ENCODE measurements around the gene TOP1. TPM values are rescaled to one million over a fixed set of nuclear protein-coding genes. Genes with fewer than 3 reads are reported as not detected.

Gene TOP1
- total RNA-seq, 1 donor from 2014 or later, result 84.6 TPM

DNA sequence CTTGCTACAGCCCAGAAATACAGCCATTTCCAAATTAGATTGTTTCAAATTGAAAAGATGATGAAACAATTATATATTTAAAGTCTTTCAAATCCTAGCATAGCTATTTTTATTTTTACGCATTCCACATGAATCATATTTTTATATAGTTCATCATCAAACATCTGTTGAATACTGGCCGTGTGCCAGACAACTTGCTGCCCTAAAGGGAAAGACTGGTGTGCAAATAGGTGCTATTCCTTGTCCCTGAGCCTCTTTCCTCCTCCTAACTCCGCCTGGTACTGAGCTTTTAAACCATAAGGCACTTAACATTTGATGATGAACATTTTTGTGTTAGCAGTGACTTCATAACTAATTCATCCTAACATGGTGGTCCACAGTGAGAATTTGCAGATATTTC is 90.0 kb downstream of the TOP1 start:
- Mint-ChIP-seq H3K27ac (no peak overlapping the region), H3K36me3 (peaks cover 44% of the 10 kb centered on the region), H3K9me3 (no peaks in the 10 kb centered on the region), H3K27me3 (no peaks in the 10 kb centered on the region), H3K4me1 (ENCODE audit: unreplicated experiment) (no peaks in the 10 kb centered on the region), H3K4me3 (no peak overlapping the region)
- no peak for TF ChIP-seq CTCF (conservative IDR thresholded peaks at IDR 0.05)
- DNase-seq (ENCODE audit: extremely low spot score, unreplicated experiment), result no peak

- Mint-ChIP-seq H3K9me3 (no peaks in the 10 kb centered on the region), H3K4me1 (ENCODE audit: unreplicated experiment) (no peaks in the 10 kb centered on the region), H3K4me3 (no peak overlapping the region), H3K27ac (no peak overlapping the region), H3K27me3 (no peaks in the 10 kb centered on the region), H3K36me3 (peaks cover 47% of the 10 kb centered on the region)
- no peak for DNase-seq (ENCODE audit: extremely low spot score, unreplicated experiment)
- no peak for TF ChIP-seq CTCF (conservative IDR thresholded peaks at IDR 0.05)
Measured at GRCh38 chr20:41119614-41120561, 91.3 kb downstream of the TOP1 start.

- peaks cover 46% of the 10 kb centered on the region for H3K36me3 Mint-ChIP-seq
- DNase-seq (ENCODE audit: extremely low spot score, unreplicated experiment), result no peak
- no peaks in the 10 kb centered on the region for H3K9me3 Mint-ChIP-seq
- H3K4me3 Mint-ChIP-seq, result no peak overlapping the region
- H3K4me1 Mint-ChIP-seq (ENCODE audit: unreplicated experiment), result no peaks in the 10 kb centered on the region
- no peak for TF ChIP-seq CTCF (conservative IDR thresholded peaks at IDR 0.05)
- H3K27ac Mint-ChIP-seq, result no peak overlapping the region
- H3K27me3 Mint-ChIP-seq, result no peaks in the 10 kb centered on the region
Measured at GRCh38 chr20:41121399-41121798, 92.8 kb downstream of the TOP1 start.

DNA sequence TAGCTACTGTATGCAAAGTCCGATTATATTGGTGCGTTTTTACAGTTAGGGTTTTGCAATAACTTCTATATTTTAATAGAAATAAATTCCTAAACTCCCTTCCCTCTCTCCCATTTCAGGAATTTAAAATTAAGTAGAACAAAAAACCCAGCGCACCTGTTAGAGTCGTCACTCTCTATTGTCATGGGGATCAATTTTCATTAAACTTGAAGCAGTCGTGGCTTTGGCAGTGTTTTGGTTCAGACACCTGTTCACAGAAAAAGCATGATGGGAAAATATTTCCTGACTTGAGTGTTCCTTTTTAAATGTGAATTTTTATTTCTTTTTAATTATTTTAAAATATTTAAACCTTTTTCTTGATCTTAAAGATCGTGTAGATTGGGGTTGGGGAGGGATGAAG is 95.0 kb downstream of the TOP1 start:
- H3K27me3 Mint-ChIP-seq, result no peaks in the 10 kb centered on the region
- H3K4me3 Mint-ChIP-seq, result no peak overlapping the region
- no peak for TF ChIP-seq CTCF (conservative IDR thresholded peaks at IDR 0.05)
- no peaks in the 10 kb centered on the region for H3K4me1 Mint-ChIP-seq (ENCODE audit: unreplicated experiment)
- DNase-seq (ENCODE audit: extremely low spot score, unreplicated experiment), result no peak
- peaks cover 44% of the 10 kb centered on the region for H3K36me3 Mint-ChIP-seq
- H3K9me3 Mint-ChIP-seq, result no peaks in the 10 kb centered on the region
- no peak overlapping the region for H3K27ac Mint-ChIP-seq

- no peaks in the 10 kb centered on the region for H3K4me1 Mint-ChIP-seq (ENCODE audit: unreplicated experiment)
- no peak overlapping the region for H3K4me3 Mint-ChIP-seq
- TF ChIP-seq CTCF (conservative IDR thresholded peaks at IDR 0.05), result no peak
- H3K27me3 Mint-ChIP-seq, result no peaks in the 10 kb centered on the region
- peaks cover 39% of the 10 kb centered on the region for H3K36me3 Mint-ChIP-seq
- no peaks in the 10 kb centered on the region for H3K9me3 Mint-ChIP-seq
- no peak for DNase-seq (ENCODE audit: extremely low spot score, unreplicated experiment)
- H3K27ac Mint-ChIP-seq, result peak overlapping the region; percentile 53
Measured at GRCh38 chr20:41124451-41125094, 96.0 kb downstream of the TOP1 start.

Measured in type B pancreatic cell (in vitro differentiated cells).